Bronchial epithelial cell (primary cell): ENCODE measurements around the gene NEURL4. TPM values are rescaled to one million over a fixed set of nuclear protein-coding genes. Genes with fewer than 3 reads are reported as not detected.

ENCODE experiments used
- DNase-seq: peaks from one replicate; pipeline ENCODE4 v3.0.0-alpha.2; 2010; ENCODE audit warnings: low read depth
- FAIRE-seq: peaks from 2 replicates; lab custom pipeline; 2011; peaks lifted over from hg19 to GRCh38; lab: Jason Lieb, UNC
- H3K27me3 ChIP-seq: 2 replicates; pipeline ENCODE4 v1.5.1; 2011; ENCODE audit warnings: low read length; ENCODE audit not compliant: control insufficient read depth, insufficient read depth
- H3K36me3 ChIP-seq: 2 replicates; pipeline ENCODE4 v1.5.1; 2011; ENCODE audit warnings: low read length; ENCODE audit not compliant: control insufficient read depth, insufficient read depth
- H3K4me3 ChIP-seq: 2 replicates; pipeline ENCODE4 v1.5.1; 2011; ENCODE audit warnings: mild to moderate bottlenecking, low read depth, low read length, control low read depth
- CTCF ChIP-seq: IDR thresholded peaks from 2 replicates; pipeline ENCODE4 v1.5.1; 2011; ENCODE audit warnings: mild to moderate bottlenecking, moderate library complexity, low read length, control low read depth, inconsistent platforms; ENCODE audit not compliant: insufficient read depth, severe bottlenecking
- total RNA-seq: library from RNA; depleted of rRNA; stranded (reverse); fragments of >200 nt; gene quantifications from 2 replicates; pipeline ENCODE4 v1.2.1, GENCODE V29; 2014

Gene NEURL4
- total RNA-seq, 1 donor from 2014 or later: 14.7 TPM

- no peaks in the 10 kb centered on the region for H3K36me3 ChIP-seq
- FAIRE-seq: no peak
- DNase-seq: no peak
- no peak for TF ChIP-seq CTCF
- H3K27me3 ChIP-seq: peaks cover 5% of the 10 kb centered on the region
- H3K4me3 ChIP-seq: no peak overlapping the region
These were observed 45.5 kb downstream of the NEURL4 start for GRCh38 chr17:7283471-7284216.

- no peak for DNase-seq
- H3K4me3 ChIP-seq: no peak overlapping the region
- no peak for FAIRE-seq
- H3K27me3 ChIP-seq: peaks cover 5% of the 10 kb centered on the region
- no peaks in the 10 kb centered on the region for H3K36me3 ChIP-seq
- no peak for TF ChIP-seq CTCF
These were observed 46.3 kb downstream of the NEURL4 start for GRCh38 chr17:7282752-7283321.

GRCh38 chr17:7281953-7282751, 47.0 kb downstream of the NEURL4 start:
- TF ChIP-seq CTCF: no peak
- FAIRE-seq (no peak), DNase-seq (no peak)
- H3K36me3 ChIP-seq: no peaks in the 10 kb centered on the region
- H3K27me3 ChIP-seq: peaks cover 5% of the 10 kb centered on the region
- peak overlapping the region; percentile 39 for H3K4me3 ChIP-seq

GRCh38 chr17:7281074-7281952, 47.8 kb downstream of the NEURL4 start, which contains the start of gene SLC2A4:
Gene SLC2A4 (plus strand): TSS chr17:7281718. CDS start chr17:7281935, 217 bp downstream.
- FAIRE-seq (no peak), DNase-seq (peak; percentile 90)
- H3K27me3 ChIP-seq: peaks cover 5% of the 10 kb centered on the region
- H3K4me3 ChIP-seq: peak within 1 kb of the TSS; percentile 39
- H3K36me3 ChIP-seq: no peaks in the 10 kb centered on the region
- no peak for TF ChIP-seq CTCF

GRCh38 chr17:7280519-7281073, 48.5 kb downstream of the NEURL4 start:
- FAIRE-seq (no peak), DNase-seq (peak; percentile 90)
- Histone ChIP-seq H3K27me3 (peaks cover 5% of the 10 kb centered on the region), H3K36me3 (no peaks in the 10 kb centered on the region), H3K4me3 (peak overlapping the region; percentile 38)
- TF ChIP-seq CTCF: peak; percentile 92
